ENCODE results near the gene ADAMTS16.

Gene ADAMTS16

DNA sequence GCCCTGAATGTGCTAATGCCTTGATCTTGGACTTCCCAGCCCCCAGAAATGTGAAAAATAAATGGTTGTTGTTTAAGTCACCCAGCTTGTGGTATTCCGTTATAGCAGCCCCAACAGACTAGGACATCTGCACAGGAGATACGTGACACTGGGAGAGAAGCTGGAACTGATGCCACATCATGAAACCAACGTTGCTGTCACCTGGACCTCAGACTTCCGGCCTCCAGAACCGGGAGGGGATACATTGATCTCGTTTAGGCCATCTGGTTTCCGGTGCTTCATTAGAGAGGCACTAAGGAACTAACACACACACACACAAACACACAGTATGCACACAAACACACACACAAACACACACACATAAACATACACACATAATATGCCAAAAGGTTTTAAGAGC lies 207.3 kb downstream of the ADAMTS16 start:
- TF ChIP-seq PAX5 (IDR thresholded peaks at IDR 0.05; ENCODE audit: insufficient read depth, low read length, severe bottlenecking) (no peak), POLR2AphosphoS5 (IDR thresholded peaks at IDR 0.05; ENCODE audit: low read depth, low read length) (no peak), TAF1 (IDR thresholded peaks at IDR 0.05; ENCODE audit: low read depth, low read length) (no peak), POLR2A (IDR thresholded peaks at IDR 0.05; ENCODE audit: low read depth, low read length) (no peak), POU2F2 (IDR thresholded peaks at IDR 0.05; ENCODE audit: low read depth, low read length) (no peak), SPI1 (IDR thresholded peaks at IDR 0.05; ENCODE audit: low read depth, low read length) (no peak)
- FAIRE-seq (no peak), DNase-seq (ENCODE audit: insufficient read length, low spot score) (no peak)

DNA sequence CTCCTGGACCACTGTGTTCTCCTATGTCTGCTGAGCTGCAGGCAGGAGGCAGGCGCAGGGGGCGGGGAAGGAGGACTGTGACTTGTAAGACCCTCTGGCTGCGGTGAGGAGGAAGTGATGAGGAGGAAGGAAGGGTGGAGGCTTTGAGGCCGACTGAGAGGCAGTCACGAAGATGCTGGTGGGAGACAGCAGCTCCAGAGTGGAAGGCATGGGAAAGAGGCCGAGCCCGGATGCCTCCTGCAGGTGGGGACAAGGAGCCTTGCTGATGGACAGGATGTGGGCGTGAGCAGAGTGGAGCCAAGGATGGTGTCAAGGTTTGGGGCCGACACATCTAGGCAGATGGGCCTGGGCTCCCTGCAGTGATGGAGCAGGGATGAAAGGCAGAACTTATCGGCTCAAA lies 208.0 kb downstream of the ADAMTS16 start:
- TF ChIP-seq POLR2A (IDR thresholded peaks at IDR 0.05; ENCODE audit: low read depth, low read length), result no peak
- TF ChIP-seq PAX5 (IDR thresholded peaks at IDR 0.05; ENCODE audit: insufficient read depth, low read length, severe bottlenecking), result no peak
- TF ChIP-seq POLR2AphosphoS5 (IDR thresholded peaks at IDR 0.05; ENCODE audit: low read depth, low read length), result no peak
- TF ChIP-seq TAF1 (IDR thresholded peaks at IDR 0.05; ENCODE audit: low read depth, low read length), result no peak
- no peak for TF ChIP-seq POU2F2 (IDR thresholded peaks at IDR 0.05; ENCODE audit: low read depth, low read length)
- TF ChIP-seq SPI1 (IDR thresholded peaks at IDR 0.05; ENCODE audit: low read depth, low read length), result no peak
- DNase-seq (ENCODE audit: insufficient read length, low spot score), result no peak
- no peak for FAIRE-seq

GRCh38 chr5:5348576-5348975 lies 208.4 kb downstream of the ADAMTS16 start:
- FAIRE-seq, result no peak
- TF ChIP-seq POU2F2 (IDR thresholded peaks at IDR 0.05; ENCODE audit: low read depth, low read length) (no peak), PAX5 (IDR thresholded peaks at IDR 0.05; ENCODE audit: insufficient read depth, low read length, severe bottlenecking) (no peak), TAF1 (IDR thresholded peaks at IDR 0.05; ENCODE audit: low read depth, low read length) (no peak), SPI1 (IDR thresholded peaks at IDR 0.05; ENCODE audit: low read depth, low read length) (no peak), POLR2A (IDR thresholded peaks at IDR 0.05; ENCODE audit: low read depth, low read length) (no peak), POLR2AphosphoS5 (IDR thresholded peaks at IDR 0.05; ENCODE audit: low read depth, low read length) (no peak)
- no peak for DNase-seq (ENCODE audit: insufficient read length, low spot score)

DNA sequence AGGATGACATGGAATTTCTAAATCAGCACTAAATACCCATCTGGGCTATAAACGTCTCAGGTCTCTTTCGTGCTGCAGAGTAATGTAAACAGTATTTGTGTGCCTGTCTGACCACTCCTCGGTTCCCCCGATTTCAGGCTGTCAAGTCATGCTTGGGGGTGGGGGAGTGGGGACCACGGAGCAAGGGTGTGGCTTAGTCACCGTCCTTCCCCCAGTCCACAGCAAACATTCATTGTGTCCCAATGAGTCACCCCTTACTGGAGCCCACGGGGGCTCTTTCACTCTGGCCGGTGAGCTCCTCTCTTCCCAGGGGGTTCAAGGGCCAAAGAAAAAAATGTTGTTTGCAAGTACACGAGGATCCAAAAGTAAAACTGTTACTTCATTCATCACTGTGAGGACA lies 210.0 kb downstream of the ADAMTS16 start:
- no peak for DNase-seq (ENCODE audit: insufficient read length, low spot score)
- no peak for FAIRE-seq
- TF ChIP-seq TAF1 (IDR thresholded peaks at IDR 0.05; ENCODE audit: low read depth, low read length), result no peak

- no peak for FAIRE-seq
- DNase-seq (ENCODE audit: insufficient read length, low spot score), result no peak
- TF ChIP-seq SPI1 (IDR thresholded peaks at IDR 0.05; ENCODE audit: low read depth, low read length) (no peak), POU2F2 (IDR thresholded peaks at IDR 0.05; ENCODE audit: low read depth, low read length) (no peak), PAX5 (IDR thresholded peaks at IDR 0.05; ENCODE audit: insufficient read depth, low read length, severe bottlenecking) (no peak)
Measured at GRCh38 chr5:5351288-5351979, 211.3 kb downstream of the ADAMTS16 start.

- FAIRE-seq, result no peak
- TF ChIP-seq TAF1 (IDR thresholded peaks at IDR 0.05; ENCODE audit: low read depth, low read length) (no peak), POU2F2 (IDR thresholded peaks at IDR 0.05; ENCODE audit: low read depth, low read length) (0 out of 2 replicates have a peak, but pooled peaks have one; percentile 19), PAX5 (IDR thresholded peaks at IDR 0.05; ENCODE audit: insufficient read depth, low read length, severe bottlenecking) (no peak), SPI1 (IDR thresholded peaks at IDR 0.05; ENCODE audit: low read depth, low read length) (no peak), POLR2AphosphoS5 (IDR thresholded peaks at IDR 0.05; ENCODE audit: low read depth, low read length) (no peak), POLR2A (IDR thresholded peaks at IDR 0.05; ENCODE audit: low read depth, low read length) (no peak)
Measured at GRCh38 chr5:5352675-5353074, 212.5 kb downstream of the ADAMTS16 start.

GRCh38 chr5:5353681-5354080 lies 213.6 kb downstream of the ADAMTS16 start:
- DNase-seq (ENCODE audit: insufficient read length, low spot score) (no peak), FAIRE-seq (no peak)
- no peak for TF ChIP-seq SPI1 (IDR thresholded peaks at IDR 0.05; ENCODE audit: low read depth, low read length)
- TF ChIP-seq POLR2AphosphoS5 (IDR thresholded peaks at IDR 0.05; ENCODE audit: low read depth, low read length), result no peak
- no peak for TF ChIP-seq PAX5 (IDR thresholded peaks at IDR 0.05; ENCODE audit: insufficient read depth, low read length, severe bottlenecking)
- TF ChIP-seq POLR2A (IDR thresholded peaks at IDR 0.05; ENCODE audit: low read depth, low read length), result no peak
- no peak for TF ChIP-seq POU2F2 (IDR thresholded peaks at IDR 0.05; ENCODE audit: low read depth, low read length)
- TF ChIP-seq TAF1 (IDR thresholded peaks at IDR 0.05; ENCODE audit: low read depth, low read length), result no peak

More at GRCh38 chr5:5352675-5353074, 212.5 kb downstream of the ADAMTS16 start:
- no peak for DNase-seq (ENCODE audit: insufficient read length, low spot score)

DNA sequence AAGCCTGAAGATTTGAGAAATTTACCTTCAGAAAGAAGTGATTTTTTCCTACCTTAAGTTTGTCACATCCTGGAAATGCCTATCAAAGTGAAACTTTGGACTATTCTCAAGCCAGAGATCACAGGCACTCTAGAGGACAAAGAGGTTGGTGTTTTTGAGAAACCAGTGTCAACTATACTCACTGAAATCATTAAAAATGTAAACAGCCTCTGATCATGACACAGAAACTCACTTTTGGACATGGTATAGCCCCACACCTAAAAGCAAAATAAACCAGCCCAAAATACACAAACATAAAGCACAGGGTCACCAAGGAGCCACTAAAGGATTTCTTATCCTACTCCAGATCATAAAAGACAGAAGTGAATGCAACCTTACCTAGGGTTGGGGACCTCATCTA lies 216.6 kb downstream of the ADAMTS16 start:
- TF ChIP-seq PAX5 (IDR thresholded peaks at IDR 0.05; ENCODE audit: insufficient read depth, low read length, severe bottlenecking) (no peak), POLR2A (IDR thresholded peaks at IDR 0.05; ENCODE audit: low read depth, low read length) (no peak), TAF1 (IDR thresholded peaks at IDR 0.05; ENCODE audit: low read depth, low read length) (no peak), SPI1 (IDR thresholded peaks at IDR 0.05; ENCODE audit: low read depth, low read length) (no peak), POU2F2 (IDR thresholded peaks at IDR 0.05; ENCODE audit: low read depth, low read length) (no peak), POLR2AphosphoS5 (IDR thresholded peaks at IDR 0.05; ENCODE audit: low read depth, low read length) (no peak)
- no peak for FAIRE-seq
- DNase-seq (ENCODE audit: insufficient read length, low spot score), result no peak

DNA sequence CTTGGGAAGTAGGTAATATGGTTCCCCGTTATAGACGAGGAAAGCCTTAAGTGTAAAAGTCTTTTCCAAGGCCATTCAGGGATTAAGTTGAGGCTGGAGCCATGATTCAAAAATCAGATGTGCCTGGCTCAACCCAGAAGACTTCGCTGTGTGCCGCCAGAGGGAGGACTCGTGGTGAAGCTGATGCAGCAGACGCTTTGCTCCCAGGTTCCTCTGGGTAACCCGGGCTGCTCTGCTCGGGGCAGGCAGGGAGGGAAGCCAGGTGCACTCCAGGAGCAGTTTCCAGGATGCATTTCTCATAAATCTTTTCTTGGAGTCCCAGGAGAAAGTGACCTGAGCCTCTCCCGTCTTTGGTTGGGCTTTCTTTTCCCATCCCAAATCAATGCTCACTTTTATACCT lies 219.5 kb downstream of the ADAMTS16 start:
- FAIRE-seq (no peak), DNase-seq (ENCODE audit: insufficient read length, low spot score) (no peak)
- TF ChIP-seq POU2F2 (IDR thresholded peaks at IDR 0.05; ENCODE audit: low read depth, low read length), result no peak
- TF ChIP-seq POLR2AphosphoS5 (IDR thresholded peaks at IDR 0.05; ENCODE audit: low read depth, low read length), result no peak
- TF ChIP-seq POLR2A (IDR thresholded peaks at IDR 0.05; ENCODE audit: low read depth, low read length), result no peak
- no peak for TF ChIP-seq PAX5 (IDR thresholded peaks at IDR 0.05; ENCODE audit: insufficient read depth, low read length, severe bottlenecking)
- no peak for TF ChIP-seq SPI1 (IDR thresholded peaks at IDR 0.05; ENCODE audit: low read depth, low read length)
- no peak for TF ChIP-seq TAF1 (IDR thresholded peaks at IDR 0.05; ENCODE audit: low read depth, low read length)

DNA sequence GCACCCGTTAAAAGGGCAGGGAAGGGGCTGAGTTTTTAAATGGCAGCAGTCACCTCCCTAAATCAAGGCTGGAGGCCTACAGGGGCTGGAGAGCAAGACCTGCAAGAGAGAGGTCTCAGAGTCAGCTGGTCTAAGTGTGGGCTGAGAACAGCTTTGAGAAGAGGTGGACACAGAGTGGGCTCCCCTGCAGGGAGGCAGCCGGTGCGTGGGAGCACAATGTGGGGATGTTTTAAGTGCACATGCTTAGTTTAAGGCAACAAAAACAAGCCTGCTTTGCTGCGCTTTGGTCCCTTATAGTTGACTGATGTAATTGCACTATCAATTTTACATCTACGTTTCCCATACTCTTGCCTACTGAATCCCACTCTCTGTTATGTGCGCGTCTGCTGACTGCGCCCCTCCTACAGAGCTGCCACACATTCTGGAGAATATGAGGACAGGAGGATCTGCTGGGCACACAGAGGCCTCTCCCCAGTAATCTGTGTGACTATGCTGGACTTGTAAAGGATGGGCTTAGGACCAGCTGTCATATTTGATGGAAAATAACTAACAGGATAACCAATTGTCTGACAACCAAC lies 220.3 kb downstream of the ADAMTS16 start:
- DNase-seq (ENCODE audit: insufficient read length, low spot score), result no peak
- FAIRE-seq, result no peak
- TF ChIP-seq TAF1 (IDR thresholded peaks at IDR 0.05; ENCODE audit: low read depth, low read length) (no peak), POU2F2 (IDR thresholded peaks at IDR 0.05; ENCODE audit: low read depth, low read length) (no peak), SPI1 (IDR thresholded peaks at IDR 0.05; ENCODE audit: low read depth, low read length) (no peak), POLR2A (IDR thresholded peaks at IDR 0.05; ENCODE audit: low read depth, low read length) (no peak), PAX5 (IDR thresholded peaks at IDR 0.05; ENCODE audit: insufficient read depth, low read length, severe bottlenecking) (no peak), POLR2AphosphoS5 (IDR thresholded peaks at IDR 0.05; ENCODE audit: low read depth, low read length) (no peak)
